ENCODE results near the gene ZDHHC11.
"Not testable (repeated sequence)": the region's sequence is repeated elsewhere in the genome, so short reads cannot be mapped to it uniquely, and the experiment has no call there.

ZDHHC11 gene

DNA sequence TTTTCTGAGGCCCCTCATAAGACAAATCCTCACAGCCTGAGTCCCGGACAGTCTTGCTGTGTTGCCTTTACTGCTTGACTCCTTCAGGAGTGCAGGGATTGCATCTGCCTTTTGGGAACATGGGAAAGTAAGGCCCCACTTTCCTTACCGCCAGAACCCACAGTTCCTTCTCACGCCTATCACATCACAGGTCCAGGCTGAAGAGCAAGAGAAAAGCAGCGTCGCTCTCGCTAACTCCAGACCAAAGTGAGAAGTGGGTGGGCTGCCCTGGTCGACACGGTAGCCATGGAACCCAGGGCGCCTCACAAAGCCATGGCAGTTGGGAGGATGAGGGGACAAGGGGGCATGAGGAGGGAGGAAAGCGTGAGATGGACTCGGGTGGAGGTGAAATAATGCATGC lies 7.9 kb upstream of the ZDHHC11 start:
- DNase-seq (ENCODE audit: low spot score) = no peak

GRCh38 chr5:856531-857425 lies 6.0 kb upstream of the ZDHHC11 start:
- no peak for DNase-seq (ENCODE audit: low spot score)

- no peak for DNase-seq (ENCODE audit: low spot score)
Observed at GRCh38 chr5:855771-856530, 5.2 kb upstream of the ZDHHC11 start.

- no peak for DNase-seq (ENCODE audit: low spot score)
Observed at GRCh38 chr5:854966-855743, 4.4 kb upstream of the ZDHHC11 start.

GRCh38 chr5:854217-854616 lies 3.4 kb upstream of the ZDHHC11 start:
- DNase-seq (ENCODE audit: low spot score) = no peak

GRCh38 chr5:853416-854090 lies 2.8 kb upstream of the ZDHHC11 start:
- not testable (repeated sequence) for DNase-seq (ENCODE audit: low spot score)

GRCh38 chr5:852431-853401 lies 1.9 kb upstream of the ZDHHC11 start:
- no peak for DNase-seq (ENCODE audit: low spot score)

DNA sequence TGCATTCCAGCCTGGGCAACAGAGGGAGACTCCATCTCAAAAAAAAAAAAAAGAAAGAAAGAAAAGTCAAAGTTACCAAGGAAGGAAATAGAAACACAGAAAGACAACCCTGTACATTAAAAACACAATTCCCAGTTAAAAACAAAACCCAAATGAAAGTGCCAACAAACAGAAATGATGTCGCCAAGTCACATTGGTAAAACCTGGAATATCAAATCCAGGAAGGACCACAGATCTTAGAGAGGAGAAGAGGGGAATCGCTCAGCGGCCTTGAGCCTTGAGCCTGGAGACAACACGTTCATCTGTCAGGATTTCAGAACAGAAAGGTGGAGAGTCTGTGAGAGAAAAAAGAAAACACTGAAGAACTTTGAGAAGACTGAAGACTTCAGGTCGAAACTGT lies 1.2 kb upstream of the ZDHHC11 start:
- no peak for DNase-seq (ENCODE audit: low spot score)

DNA sequence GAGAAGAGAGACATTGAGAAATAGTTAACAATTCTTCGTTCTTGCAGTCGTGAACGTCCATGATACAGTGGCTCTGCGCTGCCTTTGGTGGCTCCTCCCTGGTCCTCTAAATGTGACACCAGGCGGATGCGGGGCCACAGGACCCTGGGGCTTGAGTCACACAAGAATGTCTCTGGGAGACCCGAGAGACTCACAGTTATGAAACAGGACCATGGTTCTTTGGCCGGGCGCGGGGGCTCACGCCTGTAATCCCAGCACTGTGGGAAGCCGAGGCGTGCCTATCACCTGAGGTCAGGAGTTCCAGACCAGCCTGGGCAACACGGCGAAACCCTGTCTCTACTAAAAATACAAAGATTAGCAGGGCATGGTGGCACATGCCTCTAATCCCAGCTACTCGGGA lies 767 bp upstream of the ZDHHC11 start:
- DNase-seq (ENCODE audit: low spot score) = no peak

DNA sequence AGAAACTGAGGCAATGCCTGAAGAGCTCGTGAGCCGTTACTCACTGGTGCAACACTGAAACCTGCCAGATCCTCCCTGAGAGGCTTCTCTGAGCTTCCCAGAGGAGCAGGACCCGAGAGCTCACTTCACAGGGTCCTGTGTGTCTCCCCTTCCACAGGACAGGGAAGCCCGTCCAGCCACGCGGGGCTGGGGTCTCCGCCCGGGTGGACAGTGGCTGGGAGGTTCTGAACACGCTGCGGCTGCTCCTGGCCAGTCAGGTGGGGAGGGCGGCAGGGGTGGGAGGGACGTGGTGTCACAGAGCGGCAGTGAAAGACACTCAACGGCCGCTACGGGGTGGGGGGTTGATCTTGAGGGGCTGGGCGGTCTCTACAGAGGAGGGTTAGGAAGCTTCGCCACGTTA lies 290 bp upstream of the ZDHHC11 start:
- no peak for DNase-seq (ENCODE audit: low spot score)

DNA sequence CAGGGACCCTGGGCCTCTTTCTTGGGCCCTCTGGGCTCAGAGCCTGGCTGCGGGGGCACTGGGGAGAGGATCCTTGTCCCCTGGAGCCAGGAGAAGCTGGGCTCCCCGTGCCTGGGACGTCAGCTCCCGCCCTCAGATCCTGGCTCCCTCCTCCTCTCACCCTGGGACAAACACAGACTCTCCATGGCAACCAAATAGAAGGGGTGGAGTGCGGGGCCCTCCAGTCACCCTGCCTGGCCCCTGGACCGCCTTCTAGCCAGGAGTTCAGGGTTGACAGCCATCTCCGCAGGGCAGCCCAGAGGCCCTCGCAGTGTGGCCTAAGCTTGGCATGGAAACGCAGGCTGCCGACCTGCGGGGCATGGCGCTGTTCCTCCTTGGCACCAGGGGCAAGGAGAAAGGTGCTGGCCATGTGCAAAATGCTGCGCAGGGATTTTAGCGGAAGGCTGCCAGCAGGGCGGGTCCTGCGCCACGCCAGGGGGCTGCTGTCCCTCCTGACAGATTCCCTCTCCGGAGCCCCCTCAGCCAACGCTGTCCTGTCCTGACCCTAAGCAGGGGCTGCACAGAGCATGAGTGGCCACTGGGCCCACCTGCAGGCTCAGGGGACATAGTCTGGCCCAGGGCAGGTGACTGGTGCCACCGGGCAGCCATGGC lies 1.0 kb downstream of the ZDHHC11 start:
- peak; percentile 56 for DNase-seq (ENCODE audit: low spot score)

DNA sequence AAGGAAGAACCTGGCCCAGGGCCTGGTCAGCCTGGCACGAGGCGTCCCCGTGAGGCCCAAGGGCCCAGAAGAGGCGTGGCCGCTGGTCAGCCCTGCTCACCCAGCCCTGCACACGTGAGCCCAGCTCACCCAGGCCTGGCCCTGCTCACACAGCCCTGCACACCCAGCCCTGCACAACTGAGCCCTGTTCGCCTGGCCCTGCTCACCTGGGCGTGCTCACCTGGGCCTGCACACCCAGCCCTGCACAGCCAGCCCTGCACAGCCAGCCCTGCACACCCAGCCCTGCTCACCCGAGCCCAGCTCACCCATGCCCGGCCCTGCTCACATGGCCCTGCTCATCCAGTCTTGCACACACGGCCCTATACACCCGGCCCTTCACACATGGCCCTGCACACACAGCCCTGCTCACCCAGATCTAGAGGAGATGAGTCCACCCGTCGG lies 2.1 kb downstream of the ZDHHC11 start:
- no peak for DNase-seq (ENCODE audit: low spot score)

DNA sequence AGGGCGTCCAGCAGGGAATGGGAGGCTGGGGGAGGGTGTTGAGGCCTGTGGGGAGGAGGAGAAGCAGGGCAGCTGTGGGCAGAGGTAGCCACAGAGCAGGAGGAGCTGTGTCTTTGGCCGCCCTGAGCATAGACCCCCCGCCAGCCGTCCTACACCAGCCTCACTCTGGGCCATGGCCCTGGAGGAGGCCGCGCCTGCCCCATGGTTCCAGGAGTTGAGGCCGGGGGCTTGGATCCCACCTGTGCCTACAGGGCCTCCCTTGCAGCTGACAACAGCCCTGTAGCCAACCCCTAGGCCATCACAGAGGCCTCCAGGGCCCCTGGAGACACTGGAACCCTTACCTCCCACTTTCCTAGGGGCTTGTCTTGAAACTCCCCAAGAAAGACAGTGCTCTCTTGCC lies 3.0 kb downstream of the ZDHHC11 start:
- DNase-seq (ENCODE audit: low spot score) = not testable (repeated sequence)

- not testable (repeated sequence) for DNase-seq (ENCODE audit: low spot score)
Observed at GRCh38 chr5:847212-847611, 3.6 kb downstream of the ZDHHC11 start.

DNA sequence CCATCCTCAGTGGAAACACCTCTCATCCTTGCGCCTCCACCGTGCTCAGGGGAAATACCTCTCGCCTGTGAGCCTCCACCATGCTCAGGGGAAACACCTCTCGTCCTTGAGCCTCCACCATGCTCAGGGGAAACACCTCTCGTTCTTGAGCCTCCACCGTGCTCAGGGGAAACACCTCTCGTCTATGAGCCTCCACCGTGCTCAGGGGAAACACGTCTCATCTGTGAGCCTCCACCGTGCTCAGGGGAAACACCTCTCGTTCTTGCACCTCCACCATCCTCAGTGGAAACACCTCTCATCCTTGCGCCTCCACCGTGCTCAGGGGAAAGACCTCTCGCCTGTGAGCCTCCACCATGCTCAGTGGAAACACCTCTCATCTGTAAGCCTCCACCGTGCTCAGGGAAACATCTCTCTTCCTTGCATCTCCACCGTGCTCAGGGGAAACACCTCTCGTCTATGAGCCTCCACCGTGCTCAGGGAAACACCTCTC lies 4.1 kb downstream of the ZDHHC11 start:
- not testable (repeated sequence) for DNase-seq (ENCODE audit: low spot score)

GRCh38 chr5:845676-846601 lies 4.8 kb downstream of the ZDHHC11 start:
- not testable (repeated sequence) for DNase-seq (ENCODE audit: low spot score)

- DNase-seq (ENCODE audit: low spot score) = not testable (repeated sequence)
Observed at GRCh38 chr5:845031-845675, 5.6 kb downstream of the ZDHHC11 start.

- not testable (repeated sequence) for DNase-seq (ENCODE audit: low spot score)
Observed at GRCh38 chr5:844426-844825, 6.4 kb downstream of the ZDHHC11 start.
